ENCODE measurements around the gene MAML2. TPM values are rescaled to one million over a fixed set of nuclear protein-coding genes. Genes with fewer than 3 reads are reported as not detected.
"Not testable (repeated sequence)": the region's sequence is repeated elsewhere in the genome, so short reads cannot be mapped to it uniquely, and the experiment has no call there.

Gene MAML2
- total RNA-seq, 1 donor from 2014 or later = 4.5 TPM

- ATAC-seq = no peak
Observed at GRCh38 chr11:96204721-96205459, 138.1 kb downstream of the MAML2 start.

- ATAC-seq = no peak
Observed at GRCh38 chr11:96204366-96204659, 138.7 kb downstream of the MAML2 start.

- no peak for ATAC-seq
Observed at GRCh38 chr11:96203567-96204365, 139.2 kb downstream of the MAML2 start.

GRCh38 chr11:96200243-96200642 lies 142.8 kb downstream of the MAML2 start:
- no peak for ATAC-seq

GRCh38 chr11:96199563-96200025 lies 143.4 kb downstream of the MAML2 start:
- no peak for ATAC-seq

- ATAC-seq = no peak
Observed at GRCh38 chr11:96197801-96198701, 144.9 kb downstream of the MAML2 start.

GRCh38 chr11:96197103-96197502 lies 145.9 kb downstream of the MAML2 start:
- ATAC-seq = no peak

- ATAC-seq = no peak
Observed at GRCh38 chr11:96196181-96196662, 146.8 kb downstream of the MAML2 start.

GRCh38 chr11:96195671-96196070 lies 147.3 kb downstream of the MAML2 start:
- ATAC-seq = no peak

GRCh38 chr11:96194581-96195374 lies 148.2 kb downstream of the MAML2 start:
- ATAC-seq = no peak

GRCh38 chr11:96193745-96194443 lies 149.1 kb downstream of the MAML2 start:
- no peak for ATAC-seq

- ATAC-seq = no peak
Observed at GRCh38 chr11:96191752-96192151, 151.2 kb downstream of the MAML2 start.

- no peak for ATAC-seq
Observed at GRCh38 chr11:96189351-96189750, 153.6 kb downstream of the MAML2 start.

- no peak for ATAC-seq
Observed at GRCh38 chr11:96188243-96189006, 154.6 kb downstream of the MAML2 start.

GRCh38 chr11:96187822-96188221 lies 155.2 kb downstream of the MAML2 start:
- no peak for ATAC-seq

GRCh38 chr11:96186806-96187205 lies 156.2 kb downstream of the MAML2 start:
- ATAC-seq = no peak

GRCh38 chr11:96185220-96185768 lies 157.7 kb downstream of the MAML2 start:
- no peak for ATAC-seq

GRCh38 chr11:96180937-96181336 lies 162.1 kb downstream of the MAML2 start:
- not testable (repeated sequence) for ATAC-seq

- ATAC-seq = no peak
Observed at GRCh38 chr11:96180341-96180740, 162.7 kb downstream of the MAML2 start.

GRCh38 chr11:96179905-96180304 lies 163.1 kb downstream of the MAML2 start:
- no peak for ATAC-seq

Data from esophagus mucosa (tissue), 1 donor.